CD4-positive, CD25-positive, alpha-beta regulatory T cell (primary cell): Measurements from ENCODE around the gene ZNF438. TPM values are rescaled to one million over a fixed set of nuclear protein-coding genes. Genes with fewer than 3 reads are reported as not detected.
"Not testable (repeated sequence)": the region's sequence is repeated elsewhere in the genome, so short reads cannot be mapped to it uniquely, and the experiment has no call there.

ENCODE experiments used
- ATAC-seq, 2 donors: fragments of 150-1000 bp; cut with Tn5 transposase; one replicate each; pipeline ENCODE4 v1.10.0; 2021; ENCODE audit warnings: low read depth in 2 of 2, moderate number of reproducible peaks in 2 of 2, moderate library complexity in 1 of 2
- DNase-seq, 3 donors: peaks; one replicate each; pipeline versions ENCODE4 v3.0.0 to v3.0.0-alpha.2; 2012 to 2022; ENCODE audit warnings: mixed read lengths in 1 of 3
- H3K27ac ChIP-seq: one replicate; pipeline ENCODE4 v1.7.0; 2013; ENCODE audit warnings: mild to moderate bottlenecking, low read length; ENCODE audit not compliant: insufficient read depth, poor library complexity, severe bottlenecking
- H3K27me3 ChIP-seq: one replicate; pipeline ENCODE4 v1.7.0; 2013; ENCODE audit warnings: low read length; ENCODE audit not compliant: control insufficient read depth, insufficient read depth
- H3K36me3 ChIP-seq: one replicate; pipeline ENCODE4 v1.7.0; 2013; ENCODE audit warnings: mild to moderate bottlenecking, low read length, moderate library complexity; ENCODE audit not compliant: control insufficient read depth, insufficient read depth
- H3K4me1 ChIP-seq: 2 replicates; pipeline ENCODE4 v1.7.0; 2013; ENCODE audit warnings: mild to moderate bottlenecking, low read length; ENCODE audit not compliant: insufficient read depth, control insufficient read depth, poor library complexity, severe bottlenecking
- H3K4me3 ChIP-seq: one replicate; pipeline ENCODE4 v1.7.0; 2013; ENCODE audit warnings: low read depth, mild to moderate bottlenecking, low read length, moderate library complexity
- H3K9me3 ChIP-seq, 2 experiments: 1 replicate in 1 of 2; 2 replicates in 1 of 2; pipeline ENCODE4 v1.7.0; 2013; ENCODE audit warnings: low read length in 2 of 2, mild to moderate bottlenecking in 1 of 2, moderate library complexity in 1 of 2; ENCODE audit not compliant: control insufficient read depth in 2 of 2
- H3K27ac Mint-ChIP-seq, 3 donors: one replicate each; pipeline ENCODE4 v1.8.0; 2020 to 2022; ENCODE audit warnings: mild to moderate bottlenecking in 3 of 3, mixed read lengths in 3 of 3, moderate library complexity in 2 of 3
- H3K27me3 Mint-ChIP-seq: one replicate; pipeline ENCODE4 v1.8.0; 2022; ENCODE audit warnings: mild to moderate bottlenecking, mixed read lengths
- H3K36me3 Mint-ChIP-seq: one replicate; pipeline ENCODE4 v1.8.0; 2020; ENCODE audit warnings: mixed read lengths
- H3K4me1 Mint-ChIP-seq, 4 donors: one replicate each; pipeline ENCODE4 v1.8.0; 2020 to 2022; ENCODE audit warnings: mixed read lengths in 4 of 4, mild to moderate bottlenecking in 1 of 4
- H3K4me3 Mint-ChIP-seq, 4 donors: one replicate each; pipeline ENCODE4 v1.8.0; 2020 to 2022; ENCODE audit warnings: mild to moderate bottlenecking in 4 of 4, mixed read lengths in 4 of 4, moderate library complexity in 3 of 4
- H3K9me3 Mint-ChIP-seq, 7 donors: one replicate each; pipeline ENCODE4 v1.8.0; 2020 to 2022; ENCODE audit warnings: mixed read lengths in 7 of 7, mild to moderate bottlenecking in 3 of 7, moderate library complexity in 2 of 7
- polyA plus RNA-seq, 4 donors: library from polyadenylated mRNA; unstranded; fragments of 300-500 nt; fragmentation: Illumina TruSeq; gene quantifications; one replicate each; pipeline ENCODE4 v1.2.3, GENCODE V29; 2021
- total RNA-seq: library from RNA; stranded (reverse); gene quantifications from one replicate; pipeline ENCODE4 v1.2.3, GENCODE V29; 2022

The ZNF438 gene
- total and polyA plus RNA-seq, 5 donors from 2014 or later: 1.6 to 5.1 (median 3.4) TPM

DNA sequence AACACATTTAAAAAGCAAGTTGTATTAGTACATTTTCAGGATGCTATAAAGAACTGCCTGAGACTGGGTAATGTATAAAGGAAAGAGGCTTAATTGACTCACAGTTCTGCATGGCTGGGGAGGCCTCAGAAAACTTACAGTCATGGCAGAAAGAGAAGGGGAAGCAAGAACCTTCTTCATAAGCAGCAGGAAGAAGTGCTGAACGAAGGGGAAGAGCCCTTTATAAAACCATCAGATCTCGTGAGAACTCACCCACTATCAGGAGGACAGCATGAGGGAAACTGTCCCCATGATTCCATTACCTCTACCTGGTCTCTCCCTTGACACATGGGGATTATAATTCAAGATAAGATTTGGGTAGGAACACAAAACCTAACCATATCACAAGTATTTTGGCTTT is 7.3 kb upstream of the ZNF438 start:
- not testable (repeated sequence) for H3K9me3 ChIP-seq, H3K9me3 Mint-ChIP-seq, H3K4me1 Mint-ChIP-seq, H3K36me3 ChIP-seq, H3K27me3 ChIP-seq, H3K27me3 Mint-ChIP-seq, H3K4me1 ChIP-seq, H3K36me3 Mint-ChIP-seq, H3K27ac ChIP-seq, H3K4me3 ChIP-seq, ATAC-seq, H3K4me3 Mint-ChIP-seq
- peak in 1 of 3 donors; percentile 12 for DNase-seq
- H3K27ac Mint-ChIP-seq: peak overlapping the region in 1 of 3 donors; percentile 16

DNA sequence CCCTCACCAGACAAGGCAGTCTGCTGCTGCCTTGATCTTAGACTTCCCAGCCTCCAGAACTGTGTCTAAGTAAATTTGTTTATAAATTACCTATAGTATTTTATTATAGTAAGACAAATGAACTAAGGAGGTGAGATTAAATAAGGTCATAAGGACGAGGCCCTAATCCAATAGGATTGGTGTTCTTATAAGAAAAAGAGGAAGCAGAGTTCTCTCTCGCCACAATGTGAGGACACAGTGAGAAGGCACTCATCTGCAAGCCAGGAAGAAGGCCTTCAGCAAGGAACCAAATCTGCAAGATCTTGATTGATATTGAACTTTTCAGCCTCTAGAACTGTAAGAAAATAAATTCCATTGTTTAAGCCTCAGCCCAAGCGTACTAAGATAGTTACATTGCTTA is 6.1 kb upstream of the ZNF438 start:
- no peak for ATAC-seq
- H3K36me3 Mint-ChIP-seq: no peaks in the 10 kb centered on the region

DNA sequence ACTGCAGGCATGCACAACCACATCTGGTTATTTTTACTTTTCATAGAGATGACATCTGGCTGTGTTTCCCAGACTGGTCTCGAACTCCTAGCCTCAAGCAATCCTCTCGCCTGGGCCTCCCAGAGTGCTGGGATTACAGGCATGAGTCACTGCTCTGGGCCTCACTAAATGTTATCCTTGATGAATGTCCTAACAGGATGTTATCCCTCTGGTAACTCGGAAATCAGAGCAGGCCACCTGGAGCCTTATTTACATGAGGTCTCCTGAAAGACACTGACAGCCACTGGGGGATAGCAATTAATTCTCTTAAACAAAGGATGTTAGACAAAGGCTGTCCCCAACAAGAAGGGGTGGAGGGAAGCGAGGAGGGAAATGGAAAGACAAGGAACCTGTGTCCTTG is 4.5 kb upstream of the ZNF438 start:
- ATAC-seq: no peak
- Mint-ChIP-seq H3K4me1 (peaks cover 0 to 14% (median 5%) of the 10 kb centered on the region in 4 donors), H3K27me3 (peaks cover 6% of the 10 kb centered on the region), H3K27ac (peak overlapping the region in 1 of 3 donors; percentile 66), H3K36me3 (no peaks in the 10 kb centered on the region), H3K9me3 (no peaks in the 10 kb centered on the region), H3K4me3 (no peak overlapping the region)
- H3K9me3 ChIP-seq: no peaks in the 10 kb centered on the region
- no peaks in the 10 kb centered on the region for H3K27me3 ChIP-seq
- no peak overlapping the region for H3K4me3 ChIP-seq
- no peak overlapping the region for H3K27ac ChIP-seq
- no peak for DNase-seq
- H3K4me1 ChIP-seq: peaks cover 7% of the 10 kb centered on the region
- no peaks in the 10 kb centered on the region for H3K36me3 ChIP-seq

More for the DNA sequence above, 6.1 kb upstream of the ZNF438 start:
- Mint-ChIP-seq H3K9me3 (no peaks in the 10 kb centered on the region), H3K27me3 (no peaks in the 10 kb centered on the region), H3K4me1 (peaks cover 0 to 5% (median 2%) of the 10 kb centered on the region in 4 donors), H3K27ac (no peak overlapping the region), H3K4me3 (no peak overlapping the region)
- H3K27ac ChIP-seq: no peak overlapping the region
- no peak for DNase-seq
- H3K9me3 ChIP-seq: no peaks in the 10 kb centered on the region
- H3K36me3 ChIP-seq: no peaks in the 10 kb centered on the region
- peaks cover 2% of the 10 kb centered on the region for H3K4me1 ChIP-seq
- H3K4me3 ChIP-seq: no peak overlapping the region
- H3K27me3 ChIP-seq: no peaks in the 10 kb centered on the region

DNA sequence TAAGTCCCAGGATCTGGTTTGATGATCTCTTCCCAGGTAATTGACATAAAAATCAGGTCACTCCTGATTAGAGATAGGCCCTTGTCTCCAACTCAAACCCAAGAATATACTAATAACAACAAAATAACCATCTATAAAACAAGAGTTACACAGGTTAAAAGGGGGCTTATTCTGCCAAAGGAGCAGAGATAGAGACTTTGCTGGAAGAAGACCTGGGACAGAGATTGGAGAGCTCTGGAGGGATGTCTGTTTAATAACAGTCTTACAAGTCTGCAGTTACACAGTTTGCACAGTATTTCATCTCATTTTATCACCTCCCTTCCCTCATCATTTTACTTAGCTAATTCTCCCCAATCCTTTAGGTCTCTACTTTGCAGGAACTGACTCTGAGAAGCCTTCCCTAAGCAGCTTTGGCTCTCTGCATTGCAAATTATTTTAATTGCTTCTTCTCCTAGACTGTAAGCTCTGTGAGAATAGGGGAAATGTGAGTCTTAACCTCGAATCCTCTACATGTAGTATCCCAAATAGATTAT is 3.7 kb upstream of the ZNF438 start:
- H3K27ac ChIP-seq: no peak overlapping the region
- no peaks in the 10 kb centered on the region for H3K36me3 ChIP-seq
- H3K4me1 Mint-ChIP-seq: peaks cover 0 to 19% (median 9%) of the 10 kb centered on the region in 4 donors
- H3K4me3 Mint-ChIP-seq: peak overlapping the region in 1 of 4 donors; percentile 37
- no peak for DNase-seq
- no peaks in the 10 kb centered on the region for H3K9me3 ChIP-seq
- no peaks in the 10 kb centered on the region for H3K36me3 Mint-ChIP-seq
- no peak overlapping the region for H3K4me3 ChIP-seq
- peaks cover 12% of the 10 kb centered on the region for H3K4me1 ChIP-seq
- H3K27ac Mint-ChIP-seq: no peak overlapping the region
- peaks cover 6% of the 10 kb centered on the region for H3K27me3 Mint-ChIP-seq
- H3K27me3 ChIP-seq: no peaks in the 10 kb centered on the region
- H3K9me3 Mint-ChIP-seq: no peaks in the 10 kb centered on the region
- no peak for ATAC-seq

DNA sequence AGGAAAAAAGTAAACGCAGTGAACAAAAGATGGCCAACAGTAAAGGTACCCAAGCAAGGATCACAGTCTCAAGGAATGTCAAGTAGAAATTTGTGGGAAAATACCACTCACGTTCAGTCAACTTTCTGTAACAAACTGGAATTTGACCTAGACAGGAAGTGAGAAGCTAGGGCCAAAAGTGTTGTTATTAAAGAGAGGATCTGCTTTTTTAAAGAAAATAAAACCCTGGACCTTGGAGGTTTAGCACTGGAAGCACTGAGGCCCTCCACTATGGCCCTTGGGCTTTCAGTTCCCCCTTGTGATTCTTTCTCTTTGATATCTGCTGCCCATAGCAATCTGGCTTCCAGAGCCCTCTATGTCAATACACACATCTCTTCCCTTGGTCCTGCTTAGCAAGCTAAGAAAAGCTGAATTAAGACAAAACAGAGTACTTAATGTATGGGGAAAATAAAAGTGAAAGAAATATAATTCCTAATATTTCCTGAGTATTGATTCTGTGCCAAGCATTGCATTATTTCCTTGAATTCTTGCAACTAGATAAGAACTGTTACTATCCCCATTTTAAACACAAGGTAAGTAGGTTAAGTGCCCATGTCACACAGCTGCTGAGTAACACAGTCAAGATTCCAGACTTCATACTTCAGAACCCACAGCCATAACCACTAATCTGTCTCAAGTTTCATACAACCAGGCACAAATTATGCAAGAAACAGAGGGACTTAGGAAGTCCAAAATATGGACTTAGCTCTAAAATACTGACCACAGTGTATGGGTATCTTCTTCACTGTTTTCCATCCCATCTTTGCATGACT is 2.6 kb upstream of the ZNF438 start:
- no peak overlapping the region for H3K4me3 ChIP-seq
- peaks cover 6% of the 10 kb centered on the region for H3K27me3 Mint-ChIP-seq
- no peaks in the 10 kb centered on the region for H3K36me3 ChIP-seq
- H3K4me1 Mint-ChIP-seq: peaks cover 0 to 25% (median 12%) of the 10 kb centered on the region in 4 donors
- DNase-seq (no peak), ATAC-seq (no peak)
- H3K36me3 Mint-ChIP-seq: no peaks in the 10 kb centered on the region
- H3K4me1 ChIP-seq: peaks cover 12% of the 10 kb centered on the region
- H3K27ac Mint-ChIP-seq: no peak overlapping the region
- H3K27me3 ChIP-seq: no peaks in the 10 kb centered on the region
- no peak overlapping the region for H3K27ac ChIP-seq
- peaks cover 0 to under 1% (median 0%) of the 10 kb centered on the region in 7 donors for H3K9me3 Mint-ChIP-seq
- H3K4me3 Mint-ChIP-seq: peak overlapping the region in 3 of 4 donors; percentile 2 to 81 (median 34)
- H3K9me3 ChIP-seq: no peaks in the 10 kb centered on the region

DNA sequence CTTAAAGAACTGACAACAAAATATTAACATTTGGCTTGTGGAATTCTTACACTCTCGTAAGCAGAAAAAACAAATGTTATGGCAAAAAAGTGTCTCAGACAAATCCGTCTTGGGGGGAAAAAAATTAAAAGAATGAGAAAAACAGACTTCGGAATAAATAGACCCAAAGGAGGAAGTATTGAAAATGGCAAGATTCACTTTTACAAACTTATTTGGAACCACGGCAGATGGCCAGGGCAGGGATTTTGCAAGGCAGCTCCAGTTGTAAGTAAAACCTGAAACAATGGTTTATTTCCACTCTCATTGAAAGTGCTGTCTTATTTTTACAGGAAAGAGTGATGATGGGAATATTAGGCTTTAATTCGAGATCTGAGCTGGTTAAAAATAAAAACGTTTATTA is 1.5 kb upstream of the ZNF438 start:
- Mint-ChIP-seq H3K36me3 (no peaks in the 10 kb centered on the region), H3K27me3 (peaks cover 6% of the 10 kb centered on the region), H3K4me3 (peak overlapping the region; percentile 91 to 97 (median 94)), H3K9me3 (peaks cover 0 to 2% (median 0%) of the 10 kb centered on the region in 7 donors), H3K27ac (peak overlapping the region in 2 of 3 donors; percentile 95 to 97), H3K4me1 (peaks cover 0 to 27% (median 12%) of the 10 kb centered on the region in 4 donors)
- DNase-seq (no peak), ATAC-seq (no peak)
- no peaks in the 10 kb centered on the region for H3K27me3 ChIP-seq
- H3K9me3 ChIP-seq: no peaks in the 10 kb centered on the region
- no peak overlapping the region for H3K27ac ChIP-seq
- peaks cover 12% of the 10 kb centered on the region for H3K4me1 ChIP-seq
- no peak overlapping the region for H3K4me3 ChIP-seq
- H3K36me3 ChIP-seq: no peaks in the 10 kb centered on the region

DNA sequence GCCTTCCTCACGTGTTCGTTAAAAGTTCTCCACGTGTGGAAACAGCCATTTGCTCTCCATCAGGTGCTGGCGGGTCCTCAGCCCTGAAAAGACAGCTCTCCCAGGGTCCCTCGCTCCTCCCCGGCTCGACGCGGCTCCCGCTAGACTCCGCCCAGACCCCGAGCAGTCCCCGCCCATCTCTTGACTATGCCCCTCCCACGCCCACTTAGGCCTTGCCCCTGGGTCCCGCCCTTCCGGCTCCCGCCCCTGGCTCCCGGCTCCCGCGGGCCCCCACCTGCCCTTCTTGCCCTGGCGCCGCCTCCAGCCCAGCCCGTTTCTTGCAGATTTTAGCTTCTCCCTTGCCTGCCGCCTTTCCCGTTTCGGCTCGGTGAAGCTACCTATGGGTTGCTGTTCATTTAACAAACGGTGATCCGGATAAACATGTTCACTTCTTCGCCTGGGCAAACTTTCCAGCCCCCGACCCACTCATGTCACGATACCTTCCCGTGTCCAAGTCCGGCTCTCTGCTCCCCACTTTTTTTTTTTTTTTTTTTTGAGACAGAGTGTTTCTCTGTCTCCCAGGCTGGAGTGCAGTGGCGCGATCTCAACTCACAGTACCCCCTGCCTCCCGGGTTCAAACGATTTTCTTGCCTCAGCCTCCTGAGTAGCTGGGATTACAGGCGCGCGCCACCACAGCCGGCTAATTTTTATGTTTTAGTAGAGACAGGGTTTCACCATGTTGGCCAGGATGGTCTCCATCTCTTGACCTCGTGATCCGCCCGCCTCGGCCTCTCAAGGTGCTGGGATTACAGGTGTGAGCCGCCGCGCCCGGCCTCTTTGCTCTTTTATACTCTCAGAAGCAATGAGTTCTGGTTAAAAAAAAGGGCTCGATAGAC is 830 bp upstream of the ZNF438 start:
- H3K36me3 Mint-ChIP-seq: no peaks in the 10 kb centered on the region
- H3K27me3 ChIP-seq: no peaks in the 10 kb centered on the region
- H3K4me1 ChIP-seq: peaks cover 12% of the 10 kb centered on the region
- H3K9me3 ChIP-seq: no peaks in the 10 kb centered on the region
- peak overlapping the region; percentile 97 to 99 (median 98) for H3K27ac Mint-ChIP-seq
- H3K27ac ChIP-seq: peak overlapping the region; percentile 96
- H3K27me3 Mint-ChIP-seq: peaks cover 6% of the 10 kb centered on the region
- H3K36me3 ChIP-seq: no peaks in the 10 kb centered on the region
- H3K4me1 Mint-ChIP-seq: peaks cover 0 to 27% (median 12%) of the 10 kb centered on the region in 4 donors
- ATAC-seq: peak; percentile 79 to 83
- peak overlapping the region; percentile 91 to 97 (median 94) for H3K4me3 Mint-ChIP-seq
- H3K4me3 ChIP-seq: peak overlapping the region; percentile 74
- peak; percentile 88 to 95 (median 91) for DNase-seq
- H3K9me3 Mint-ChIP-seq: peaks cover 0 to 2% (median 0%) of the 10 kb centered on the region in 7 donors
